Tibial artery (tissue), 4 donors: ENCODE measurements around the gene GAS2L3.

Experiments
- DNase-seq, 2 donors: peaks; one replicate each; pipeline ENCODE4 v3.0.0-alpha.2; 2019
- H3K27ac ChIP-seq, 2 donors: fragments of 200-600 bp; sonication (generic) in 1 of 2; 1 replicate in 1 of 2; 2 replicates in 1 of 2; pipeline ENCODE4 v1.5.1; 2018 to 2019; ENCODE audit warnings: mild to moderate bottlenecking in 1 of 2
- H3K27me3 ChIP-seq, 2 donors: fragments of 200-600 bp; sonication (generic) in 1 of 2; one replicate each; pipeline versions ENCODE4 v1.5.1 to v1.6.0; 2016 to 2019
- H3K36me3 ChIP-seq, 3 donors: fragments of 200-600 bp; sonication (generic) in 2 of 3; one replicate each; pipeline ENCODE4 v1.5.1; 2016 to 2019; ENCODE audit warnings: mild to moderate bottlenecking in 2 of 3
- H3K4me1 ChIP-seq, 4 donors: fragments of 200-600 bp; sonication (generic) in 2 of 4; 1 replicate in 3 of 4; 2 replicates in 1 of 4; pipeline ENCODE4 v1.5.1; 2016 to 2019
- H3K4me3 ChIP-seq, 2 donors: fragments of 200-600 bp; sonication (generic) in 1 of 2; 1 replicate in 1 of 2; 2 replicates in 1 of 2; pipeline ENCODE4 v1.5.1; 2018 to 2019; ENCODE audit warnings: mild to moderate bottlenecking in 2 of 2
- H3K9me3 ChIP-seq, 3 donors: fragments of 200-600 bp; sonication (generic) in 1 of 3; one replicate each; pipeline ENCODE4 v1.5.1; 2016 to 2019
- intact Hi-C: fragments of 100-400 bp; cut with DNase I; formaldehyde crosslinking; loops from one replicate; pipeline ENCODE4 v1.15.0; 2023; ENCODE audit warnings: low total_unique reads
- TF ChIP-seq, protein P1 (sequence below), 2 experiments: fragments of 200-600 bp in 1 of 2; fragments of 450-650 bp in 1 of 2; IDR thresholded peaks; one replicate each; pipeline ENCODE4 v1.5.1; 2017 to 2019; ENCODE audit warnings: antibody characterized with exemption in 2 of 2, mild to moderate bottlenecking in 1 of 2, moderate library complexity in 1 of 2

GAS2L3 gene

DNA sequence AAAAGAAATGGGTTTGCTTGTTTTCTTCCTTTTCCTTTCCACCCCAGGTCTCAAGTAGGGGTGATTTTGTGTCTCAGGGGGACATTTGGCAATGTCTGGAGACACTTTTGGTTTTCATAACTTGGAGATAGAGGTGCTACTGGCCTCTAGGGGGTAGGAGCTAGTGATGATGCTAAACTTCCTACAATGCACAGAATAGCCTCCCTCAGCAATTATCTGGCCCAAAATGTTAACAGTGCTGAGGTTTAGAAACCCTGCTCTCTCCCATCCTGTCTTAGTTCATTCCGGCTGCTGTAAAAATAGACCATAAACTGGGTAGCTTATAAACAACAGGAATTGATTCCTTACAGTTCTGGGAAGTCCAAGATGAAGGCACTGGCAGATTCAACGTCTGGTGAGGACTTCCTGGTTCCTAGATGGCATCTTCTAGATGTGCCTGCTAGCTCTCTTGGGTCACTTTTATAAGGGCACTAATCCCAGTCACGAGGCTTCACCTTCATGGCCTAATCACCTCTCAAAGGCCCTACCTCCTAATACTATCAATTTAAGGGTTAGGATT, 7.4 kb upstream of the GAS2L3 start:
- no peaks in the 10 kb centered on the region for H3K9me3 ChIP-seq
- H3K4me3 ChIP-seq, result no peak overlapping the region
- no peaks in the 10 kb centered on the region for H3K27me3 ChIP-seq
- DNase-seq, result no peak
- no peak overlapping the region for H3K27ac ChIP-seq
- TF ChIP-seq, protein P1, sequence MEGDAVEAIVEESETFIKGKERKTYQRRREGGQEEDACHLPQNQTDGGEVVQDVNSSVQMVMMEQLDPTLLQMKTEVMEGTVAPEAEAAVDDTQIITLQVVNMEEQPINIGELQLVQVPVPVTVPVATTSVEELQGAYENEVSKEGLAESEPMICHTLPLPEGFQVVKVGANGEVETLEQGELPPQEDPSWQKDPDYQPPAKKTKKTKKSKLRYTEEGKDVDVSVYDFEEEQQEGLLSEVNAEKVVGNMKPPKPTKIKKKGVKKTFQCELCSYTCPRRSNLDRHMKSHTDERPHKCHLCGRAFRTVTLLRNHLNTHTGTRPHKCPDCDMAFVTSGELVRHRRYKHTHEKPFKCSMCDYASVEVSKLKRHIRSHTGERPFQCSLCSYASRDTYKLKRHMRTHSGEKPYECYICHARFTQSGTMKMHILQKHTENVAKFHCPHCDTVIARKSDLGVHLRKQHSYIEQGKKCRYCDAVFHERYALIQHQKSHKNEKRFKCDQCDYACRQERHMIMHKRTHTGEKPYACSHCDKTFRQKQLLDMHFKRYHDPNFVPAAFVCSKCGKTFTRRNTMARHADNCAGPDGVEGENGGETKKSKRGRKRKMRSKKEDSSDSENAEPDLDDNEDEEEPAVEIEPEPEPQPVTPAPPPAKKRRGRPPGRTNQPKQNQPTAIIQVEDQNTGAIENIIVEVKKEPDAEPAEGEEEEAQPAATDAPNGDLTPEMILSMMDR (IDR thresholded peaks at IDR 0.05), result no peak
- H3K36me3 ChIP-seq, result no peaks in the 10 kb centered on the region
- intact Hi-C loops, result no loop called here
- H3K4me1 ChIP-seq, result no peaks in the 10 kb centered on the region

DNA sequence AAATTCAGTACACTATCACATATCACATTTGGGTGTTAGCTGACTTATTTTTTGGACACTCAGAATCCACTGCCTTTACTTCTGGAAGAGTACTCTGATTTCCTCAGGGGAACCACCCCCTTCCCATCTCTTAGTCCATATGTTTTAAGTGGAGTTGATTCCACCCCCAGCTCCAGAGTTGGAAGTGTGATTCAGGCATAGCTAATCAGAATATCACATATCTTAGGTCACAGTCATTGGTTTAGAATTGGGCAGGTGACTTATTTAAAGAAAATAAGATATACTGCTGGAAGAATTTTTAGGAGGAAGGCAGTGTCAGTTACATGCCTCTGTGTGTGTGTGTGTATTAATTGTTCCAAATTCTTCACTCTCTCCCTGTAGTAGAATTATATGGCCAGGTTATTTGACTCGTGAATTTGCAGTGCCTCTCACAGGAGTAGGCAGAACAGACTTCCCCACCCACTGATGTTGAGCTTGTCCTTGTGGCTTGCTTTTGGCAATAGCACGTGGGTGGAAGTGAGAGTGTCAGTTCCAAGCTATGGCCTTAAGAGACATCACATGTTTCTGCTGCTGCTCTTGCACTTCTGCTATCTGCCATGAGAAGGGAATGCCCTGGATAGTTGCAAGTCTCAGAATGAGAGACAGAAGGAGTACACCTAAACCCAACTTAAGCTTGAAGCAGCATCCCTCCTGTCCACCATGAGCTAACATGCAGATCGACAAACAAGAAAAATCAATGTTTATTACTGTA, 6.4 kb upstream of the GAS2L3 start:
- TF ChIP-seq, protein P1 (IDR thresholded peaks at IDR 0.05), result no peak
- no peaks in the 10 kb centered on the region for H3K9me3 ChIP-seq
- no peaks in the 10 kb centered on the region for H3K27me3 ChIP-seq
- no peak overlapping the region for H3K4me3 ChIP-seq
- no peaks in the 10 kb centered on the region for H3K4me1 ChIP-seq
- H3K27ac ChIP-seq, result no peak overlapping the region
- DNase-seq, result peak in 1 of 2 donors; percentile 59
- intact Hi-C loops, result no loop called here
- no peaks in the 10 kb centered on the region for H3K36me3 ChIP-seq

DNA sequence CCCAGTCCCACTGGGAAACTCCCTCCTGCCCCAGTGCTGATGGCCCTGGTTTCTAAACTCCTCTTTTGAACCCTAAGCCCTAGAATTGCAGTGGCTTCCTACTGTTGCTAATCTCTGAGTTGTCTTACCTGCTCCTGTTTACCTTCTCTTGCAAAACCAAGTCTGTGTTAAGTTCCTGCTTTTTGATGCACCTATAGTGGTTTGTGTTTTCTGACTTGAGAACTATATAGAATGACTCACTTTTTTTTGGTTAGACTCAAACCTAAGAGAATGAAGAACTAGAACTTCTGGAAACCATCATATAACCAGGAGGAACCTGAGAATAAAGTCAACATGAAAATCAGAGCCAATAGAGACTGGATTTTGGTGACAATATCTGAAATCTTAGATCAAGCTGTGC, 5.5 kb upstream of the GAS2L3 start:
- H3K36me3 ChIP-seq, result no peaks in the 10 kb centered on the region
- H3K9me3 ChIP-seq, result no peaks in the 10 kb centered on the region
- DNase-seq, result no peak
- intact Hi-C loops, result no loop called here
- H3K4me1 ChIP-seq, result peaks cover 0 to under 1% (median 0%) of the 10 kb centered on the region in 4 donors
- TF ChIP-seq, protein P1 (IDR thresholded peaks at IDR 0.05), result no peak
- H3K27me3 ChIP-seq, result no peaks in the 10 kb centered on the region
- no peak overlapping the region for H3K4me3 ChIP-seq
- no peak overlapping the region for H3K27ac ChIP-seq

DNA sequence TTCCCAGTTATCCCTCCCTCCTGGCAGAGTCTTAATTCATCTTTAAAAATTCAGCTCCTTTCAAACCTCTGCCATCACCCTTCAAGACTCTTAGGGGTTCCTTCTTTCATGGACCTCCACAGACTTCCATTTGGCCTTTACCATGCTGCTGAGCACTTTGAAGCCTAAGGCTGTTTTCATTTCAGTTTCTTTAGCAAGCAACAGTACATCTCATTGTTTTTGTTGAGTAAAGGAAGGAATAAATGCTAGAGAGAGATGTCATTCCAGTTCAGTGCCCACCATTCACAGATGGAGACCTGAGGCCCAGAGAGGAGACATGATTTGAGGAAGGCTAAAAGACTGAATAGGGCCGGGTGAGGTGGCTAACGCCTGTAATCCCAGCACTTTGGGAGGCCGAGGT, 1.3 kb upstream of the GAS2L3 start:
- H3K9me3 ChIP-seq, result no peaks in the 10 kb centered on the region
- H3K27ac ChIP-seq, result no peak overlapping the region
- H3K4me1 ChIP-seq, result peaks cover 0 to 19% (median 11%) of the 10 kb centered on the region in 4 donors
- intact Hi-C loops, result no loop called here
- TF ChIP-seq, protein P1 (IDR thresholded peaks at IDR 0.05), result no peak
- no peak overlapping the region for H3K4me3 ChIP-seq
- no peaks in the 10 kb centered on the region for H3K36me3 ChIP-seq
- DNase-seq, result no peak
- H3K27me3 ChIP-seq, result no peaks in the 10 kb centered on the region

DNA sequence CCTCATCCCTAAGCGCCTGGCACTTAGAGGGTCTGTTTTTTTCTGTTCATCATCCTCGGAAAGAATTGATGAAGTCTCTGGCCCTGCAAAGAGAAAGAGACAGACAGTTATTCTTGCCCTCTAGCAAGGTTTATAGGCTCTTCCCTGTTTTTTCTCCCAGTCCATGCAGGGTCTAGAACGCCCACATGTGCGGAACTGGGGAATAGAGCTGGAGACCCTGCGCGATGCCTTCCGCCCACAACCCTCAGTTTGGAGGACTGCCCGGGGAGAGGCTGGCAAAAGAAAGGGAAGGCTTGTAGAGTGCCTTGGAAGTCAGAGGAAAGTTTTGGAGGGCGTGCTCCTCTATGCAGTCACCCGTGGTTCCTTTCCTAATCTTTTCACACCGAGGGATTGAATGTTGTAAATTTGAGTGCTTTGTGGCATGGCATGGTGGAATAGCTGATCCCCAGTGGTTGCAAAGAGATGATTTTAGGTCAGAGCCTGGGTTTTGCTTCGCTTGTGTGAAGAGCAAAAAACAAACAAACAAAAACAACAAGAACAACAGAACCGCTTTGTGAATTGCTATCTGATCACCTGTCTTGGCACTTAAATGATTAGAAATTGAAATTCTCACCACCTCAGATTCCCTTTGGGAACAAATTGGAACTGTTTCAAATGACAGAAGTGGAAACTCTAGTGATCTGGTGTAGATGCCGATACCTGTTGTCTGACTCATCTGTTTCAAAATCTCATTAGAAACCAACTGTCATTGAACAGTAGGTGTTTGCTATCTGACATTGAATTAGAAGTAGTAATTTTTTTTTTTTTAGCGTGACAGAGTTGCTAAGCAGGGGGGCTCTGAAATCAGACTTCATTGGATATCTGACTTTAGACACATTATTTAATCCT, 947 bp downstream of the GAS2L3 start:
- peak overlapping the region; percentile 55 to 88 for H3K4me3 ChIP-seq
- intact Hi-C loops, result no loop called here
- peak overlapping the region; percentile 64 to 65 for H3K27ac ChIP-seq
- H3K4me1 ChIP-seq, result peaks cover 0 to 19% (median 11%) of the 10 kb centered on the region in 4 donors
- no peak for DNase-seq
- TF ChIP-seq, protein P1 (IDR thresholded peaks at IDR 0.05), result no peak
- H3K9me3 ChIP-seq, result no peaks in the 10 kb centered on the region
- no peaks in the 10 kb centered on the region for H3K36me3 ChIP-seq
- no peaks in the 10 kb centered on the region for H3K27me3 ChIP-seq
